Esophagus muscularis mucosa (tissue), 4 donors: ENCODE results near the gene PPP4C. TPM values are rescaled to one million over a fixed set of nuclear protein-coding genes. Genes with fewer than 3 reads are reported as not detected.

Experiments used
- DNase-seq: peaks from one replicate; pipeline ENCODE4 v3.0.0-alpha.2; 2017; ENCODE audit errors: extremely low spot score
- H3K27ac ChIP-seq, 4 donors: fragments of 200-600 bp; sonication (generic); replicated peaks in 1 of 4; 1 replicate in 3 of 4; 2 replicates in 1 of 4; pipeline ENCODE4 v1.5.1; 2016 to 2019; ENCODE audit warnings: mild to moderate bottlenecking in 1 of 4
- H3K27me3 ChIP-seq, 4 donors: fragments of 200-600 bp; sonication (generic); one replicate each; pipeline versions ENCODE4 v1.5.1 to v1.6.0; 2016 to 2019
- H3K36me3 ChIP-seq, 4 donors: fragments of 200-600 bp; sonication (generic); one replicate each; pipeline ENCODE4 v1.5.1; 2016 to 2019
- H3K4me1 ChIP-seq, 4 donors: fragments of 200-600 bp; sonication (generic); one replicate each; pipeline ENCODE4 v1.5.1; 2016 to 2019
- H3K4me3 ChIP-seq, 4 donors: fragments of 200-600 bp; sonication (generic); 1 replicate in 2 of 4; 2 replicates in 2 of 4; pipeline ENCODE4 v1.5.1; 2016 to 2019; ENCODE audit warnings: mild to moderate bottlenecking in 4 of 4, moderate library complexity in 1 of 4
- H3K9me3 ChIP-seq, 4 donors: fragments of 200-600 bp; sonication (generic); 1 replicate in 3 of 4; 2 replicates in 1 of 4; pipeline ENCODE4 v1.5.1; 2016 to 2019
- CTCF ChIP-seq, 3 experiments: fragments of 200-600 bp in 2 of 3; fragments of 450-650 bp in 1 of 3; sonication (generic) in 2 of 3; IDR thresholded peaks; one replicate each; pipeline ENCODE4 v1.5.1; 2017 to 2019; ENCODE audit warnings: antibody characterized with exemption in 3 of 3, mild to moderate bottlenecking in 2 of 3, moderate library complexity in 1 of 3
- EP300 ChIP-seq: sonication (generic); formaldehyde crosslinking; IDR thresholded peaks from one replicate; pipeline ENCODE4 v1.6.1; 2017; ENCODE audit warnings: antibody characterized with exemption
- POLR2A ChIP-seq: fragments of 450-650 bp; IDR thresholded peaks from one replicate; pipeline ENCODE4 v1.6.1; 2017; ENCODE audit warnings: antibody characterized with exemption, moderate library complexity, mild to moderate bottlenecking, low read depth
- POLR2AphosphoS5 ChIP-seq, 2 donors: sonication (generic); formaldehyde crosslinking; IDR thresholded peaks; one replicate each; pipeline ENCODE4 v1.6.1; 2017; ENCODE audit warnings: antibody characterized with exemption in 2 of 2
- WGBS: methylation state at CpG from one replicate; pipeline ENCODE4 v1.1.5; 2018; 5-methylcytosine and 5-hydroxymethylcytosine counted together
- intact Hi-C: fragments of 100-400 bp; cut with DNase I; formaldehyde crosslinking; loops from one replicate; pipeline ENCODE4 v1.15.1; 2023
- total RNA-seq, 4 donors: library from RNA; depleted of rRNA; stranded (reverse); fragments of >200 nt; gene quantifications; one replicate each; pipeline versions ENCODE4 v1.1.0 to v1.2.1, GENCODE V29; 2016

The PPP4C gene
- total RNA-seq, 4 donors from 2014 or later = 43.6 to 61.3 (median 51.5) TPM

GRCh38 chr16:30085820-30086219, 10.0 kb downstream of the PPP4C start:
- WGBS = 91% methylated on average over 4 of the region's 6 CpGs
- Histone ChIP-seq H3K9me3 (no peaks in the 10 kb centered on the region), H3K27me3 (no peaks in the 10 kb centered on the region), H3K4me3 (no peak overlapping the region), H3K27ac (peak overlapping the region; percentile 16 to 62 (median 52)), H3K4me1 (peaks cover under 1 to 17% (median 10%) of the 10 kb centered on the region in 4 donors), H3K36me3 (peaks cover 33 to 53% (median 49%) of the 10 kb centered on the region in 4 donors)
- no peak for TF ChIP-seq POLR2AphosphoS5 (IDR thresholded peaks at IDR 0.05)
- no peak for TF ChIP-seq POLR2A
- TF ChIP-seq EP300 = no peak
- TF ChIP-seq CTCF (IDR thresholded peaks at IDR 0.05) = no peak
- DNase-seq = no peak
- intact Hi-C loops = no loop called here

- Histone ChIP-seq H3K4me1 (peaks cover 8 to 24% (median 17%) of the 10 kb centered on the region in 4 donors), H3K4me3 (no peak overlapping the region), H3K27ac (peak overlapping the region in 1 of 4 donors; percentile 47), H3K36me3 (peaks cover 26 to 46% (median 42%) of the 10 kb centered on the region in 4 donors), H3K9me3 (no peaks in the 10 kb centered on the region), H3K27me3 (no peaks in the 10 kb centered on the region)
- DNase-seq = no peak
- TF ChIP-seq CTCF (IDR thresholded peaks at IDR 0.05) (no peak), POLR2A (no peak), POLR2AphosphoS5 (IDR thresholded peaks at IDR 0.05) (no peak), EP300 (no peak)
- WGBS = 73% methylated on average over 17 of the region's 27 CpGs
- intact Hi-C loops = no loop called here
Observed at GRCh38 chr16:30086291-30087140, 10.7 kb downstream of the PPP4C start.

GRCh38 chr16:30087181-30087898, 11.5 kb downstream of the PPP4C start:
- intact Hi-C loops = no loop called here
- H3K27me3 ChIP-seq = no peaks in the 10 kb centered on the region
- H3K4me3 ChIP-seq = no peak overlapping the region
- no peak for TF ChIP-seq POLR2A
- TF ChIP-seq POLR2AphosphoS5 (IDR thresholded peaks at IDR 0.05) = no peak
- no peak for TF ChIP-seq EP300
- TF ChIP-seq CTCF (IDR thresholded peaks at IDR 0.05) = no peak
- 86% methylated on average over 11 of the region's 11 CpGs for WGBS
- DNase-seq = no peak
- H3K36me3 ChIP-seq = peaks cover 18 to 38% (median 34%) of the 10 kb centered on the region in 4 donors
- no peak overlapping the region for H3K27ac ChIP-seq
- peaks cover 12 to 32% (median 24%) of the 10 kb centered on the region in 4 donors for H3K4me1 ChIP-seq
- H3K9me3 ChIP-seq = no peaks in the 10 kb centered on the region

- H3K4me1 ChIP-seq = peaks cover 22 to 42% (median 34%) of the 10 kb centered on the region in 4 donors
Observed at GRCh38 chr16:30088237-30088831, 12.5 kb downstream of the PPP4C start.

More at GRCh38 chr16:30088237-30088831, 12.5 kb downstream of the PPP4C start:
- H3K27me3 ChIP-seq = no peaks in the 10 kb centered on the region
- peaks cover 8 to 31% (median 27%) of the 10 kb centered on the region in 4 donors for H3K36me3 ChIP-seq
- no peak overlapping the region for H3K27ac ChIP-seq
- TF ChIP-seq EP300 (no peak), CTCF (IDR thresholded peaks at IDR 0.05) (no peak), POLR2A (no peak), POLR2AphosphoS5 (IDR thresholded peaks at IDR 0.05) (no peak)
- H3K9me3 ChIP-seq = no peaks in the 10 kb centered on the region
- no peak for DNase-seq
- intact Hi-C loops = no loop called here
- 72% methylated on average over 8 of the region's 10 CpGs for WGBS
- H3K4me3 ChIP-seq = no peak overlapping the region
